HL-60 (cell line): ENCODE data around the gene SLC17A8.

ENCODE experiments used
- CTCF ChIP-seq: IDR thresholded peaks from one replicate; pipeline ENCODE4 v1.5.1; 2011; ENCODE audit warnings: low read length, control low read depth, inconsistent platforms; ENCODE audit not compliant: insufficient read depth
- GABPA ChIP-seq: IDR thresholded peaks from 2 replicates; pipeline ENCODE4 v1.6.1; 2012; ENCODE audit warnings: low read depth
- POLR2AphosphoS5 ChIP-seq: IDR thresholded peaks from 2 replicates; pipeline ENCODE4 v1.6.1; 2012; ENCODE audit warnings: low read depth

- no peak for TF ChIP-seq CTCF
- TF ChIP-seq GABPA = no peak
- no peak for TF ChIP-seq POLR2AphosphoS5
Measured at GRCh38 chr12:100365411-100365810, 8.5 kb downstream of the SLC17A8 start.
